NCI-H187 (cell line): ENCODE data around the gene NSUN2.

Experiments
- DNase-seq, 2 experiments: peaks; one replicate each; lab custom pipeline; 2025; lab: John Stamatoyannopoulos, UW

NSUN2 gene

DNA sequence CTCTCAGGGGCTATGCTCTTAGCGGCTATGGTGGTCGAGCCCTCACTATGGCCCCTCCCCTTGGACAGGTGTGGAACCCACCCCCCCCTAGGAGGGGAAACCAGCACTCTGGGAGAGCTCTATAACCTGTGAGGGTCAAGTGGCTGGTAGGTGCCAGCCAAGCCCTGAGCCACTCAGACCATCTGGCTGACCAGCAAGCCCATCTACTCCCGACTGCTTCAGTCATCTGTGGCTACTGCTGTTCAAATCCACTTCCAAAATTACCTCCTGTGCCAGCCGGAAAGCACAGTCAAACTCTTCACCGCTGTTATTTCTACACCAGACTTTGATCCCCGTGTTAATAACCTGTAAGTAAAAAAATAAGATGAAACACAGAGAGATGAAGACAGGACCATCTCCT is 28.5 kb downstream of the NSUN2 start:
- no peak for DNase-seq

DNA sequence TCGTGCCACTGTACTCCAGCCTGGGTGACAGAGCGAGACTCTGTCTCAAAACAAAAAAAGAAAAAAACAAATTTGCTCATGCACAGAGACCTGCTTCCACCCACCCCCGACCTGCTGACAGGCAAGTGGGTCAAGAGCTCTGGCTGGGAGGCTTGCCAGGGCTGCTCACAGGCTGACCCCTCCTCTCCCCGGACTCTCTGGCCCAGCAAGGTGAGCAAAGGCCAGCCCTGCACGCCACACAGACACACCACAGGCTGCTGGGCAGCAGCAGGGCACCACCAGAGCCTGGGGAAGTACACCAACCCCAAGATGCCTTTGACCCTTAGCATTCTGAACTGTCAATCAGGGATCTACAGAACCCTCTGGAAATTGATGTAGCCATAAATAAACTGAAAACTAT is 29.2 kb downstream of the NSUN2 start:
- no peak for DNase-seq

DNA sequence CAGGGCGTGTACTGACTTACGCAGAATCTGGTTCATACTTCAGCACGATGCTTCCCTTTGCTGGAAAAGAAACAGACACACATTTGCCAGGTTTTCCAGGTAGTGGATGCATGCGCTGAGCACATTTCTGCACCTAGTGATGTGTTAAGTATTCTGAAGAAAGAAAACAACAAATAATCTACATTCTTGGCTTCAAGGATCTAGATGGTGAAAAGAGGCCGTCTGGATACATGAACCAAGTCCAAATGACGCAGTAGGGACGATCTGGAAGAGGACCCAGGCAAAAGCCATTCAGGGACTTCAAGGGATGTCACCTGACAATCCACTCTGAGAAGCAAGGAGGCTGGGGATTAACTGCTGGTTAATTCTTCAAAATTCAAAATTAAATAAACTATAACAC is 30.4 kb downstream of the NSUN2 start:
- no peak for DNase-seq

DNA sequence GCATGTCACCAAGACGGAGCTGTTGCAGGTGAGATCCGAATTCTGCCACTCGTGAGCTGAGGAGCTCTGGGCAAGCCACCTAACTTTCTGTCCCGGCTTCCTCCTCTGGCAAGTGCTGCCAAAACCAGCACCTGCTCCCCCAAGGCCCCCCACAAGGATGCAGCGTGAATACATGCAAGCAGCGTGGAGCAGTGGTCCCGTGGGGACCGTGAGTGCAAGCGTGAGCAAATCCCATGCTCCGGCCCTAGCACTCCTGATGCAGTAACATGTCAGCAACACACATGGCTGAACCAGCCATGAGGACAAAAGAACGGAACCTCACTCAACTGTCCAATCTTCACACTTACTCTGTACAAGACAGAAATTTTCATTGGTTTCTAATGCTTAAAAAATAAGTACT is 31.0 kb downstream of the NSUN2 start:
- no peak for DNase-seq

DNA sequence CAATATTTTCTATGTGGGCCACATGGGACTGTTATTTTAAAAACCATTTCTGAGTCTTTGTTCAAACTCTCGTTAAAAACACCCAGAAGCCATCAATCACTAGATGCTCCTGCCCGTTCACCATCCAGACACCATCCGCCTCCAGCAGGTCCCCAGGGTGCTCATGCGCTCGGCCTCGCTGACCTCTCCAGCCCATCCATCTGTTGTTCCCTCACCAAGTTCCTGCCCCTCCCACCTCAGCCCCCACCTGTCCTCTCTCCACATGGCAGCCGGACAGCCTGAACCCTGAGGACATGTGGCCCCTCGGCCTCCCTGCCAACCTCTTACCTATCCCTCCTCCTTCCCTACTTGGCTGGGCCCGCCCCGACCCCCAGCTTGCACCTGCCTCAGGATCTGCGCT is 31.6 kb downstream of the NSUN2 start:
- no peak for DNase-seq

DNA sequence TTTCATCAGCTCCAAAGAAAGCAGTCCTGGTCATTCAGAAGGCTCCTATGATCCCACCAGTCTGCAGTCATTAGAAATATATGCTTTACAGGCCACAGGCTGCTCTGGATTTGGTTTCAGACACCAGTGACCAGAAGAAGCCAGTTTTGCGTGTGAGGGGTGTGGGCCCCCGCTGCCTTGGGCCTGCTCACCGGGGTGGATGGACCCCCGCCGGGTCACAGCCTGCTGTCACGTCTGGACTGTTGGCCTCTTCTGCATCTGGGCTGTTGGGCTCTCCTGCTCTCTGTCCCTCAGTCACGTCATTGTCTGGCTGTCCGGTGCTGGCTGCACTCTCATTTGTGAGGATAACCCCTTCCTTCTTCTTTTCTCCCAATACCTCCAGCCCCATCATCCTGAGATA is 33.1 kb downstream of the NSUN2 start:
- no peak for DNase-seq

DNA sequence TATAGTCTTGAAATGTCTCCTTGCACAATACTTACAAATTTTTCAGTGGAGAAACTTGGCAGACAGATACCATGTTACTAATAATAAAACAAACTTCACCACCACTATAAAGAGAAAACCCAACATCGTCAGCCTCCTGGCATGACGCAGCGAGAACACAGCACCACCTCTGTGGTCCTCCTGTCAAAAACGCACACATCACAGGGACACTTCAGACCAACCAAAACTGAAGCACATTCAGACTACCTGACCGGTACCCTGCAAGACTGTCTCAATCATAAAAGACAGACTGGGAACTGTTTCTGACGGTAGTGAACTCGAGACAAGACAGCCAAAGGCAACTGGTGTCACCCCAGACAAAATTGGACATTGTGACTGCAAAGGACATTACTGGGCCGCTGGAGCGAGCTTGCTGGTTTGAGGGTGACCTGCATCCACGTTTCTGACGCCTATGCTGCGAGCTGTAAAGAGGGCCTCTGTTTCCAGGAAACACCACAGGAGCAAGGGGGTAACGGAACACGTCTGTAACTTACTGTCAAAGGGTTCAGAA is 34.4 kb downstream of the NSUN2 start:
- no peak for DNase-seq

DNA sequence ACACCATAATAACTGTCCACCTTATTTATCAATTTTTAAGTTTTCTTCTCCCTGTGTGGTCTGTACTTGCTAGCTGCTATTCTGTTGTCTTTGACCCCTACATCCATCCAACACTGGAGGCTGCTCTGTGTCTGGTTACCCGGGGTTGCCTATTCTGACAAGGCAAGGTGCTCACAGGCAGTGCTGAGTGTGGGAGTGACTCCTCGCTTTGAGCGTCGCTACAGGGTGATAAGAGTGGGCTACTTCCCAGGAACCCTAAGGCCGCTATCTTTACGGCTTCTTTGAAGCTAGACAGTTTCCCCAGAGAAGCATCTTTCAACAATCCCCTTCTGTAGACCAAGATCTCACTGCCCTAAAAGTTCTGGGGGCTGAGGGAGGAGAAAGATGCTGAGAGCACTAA is 35.3 kb downstream of the NSUN2 start:
- DNase-seq: no peak

DNA sequence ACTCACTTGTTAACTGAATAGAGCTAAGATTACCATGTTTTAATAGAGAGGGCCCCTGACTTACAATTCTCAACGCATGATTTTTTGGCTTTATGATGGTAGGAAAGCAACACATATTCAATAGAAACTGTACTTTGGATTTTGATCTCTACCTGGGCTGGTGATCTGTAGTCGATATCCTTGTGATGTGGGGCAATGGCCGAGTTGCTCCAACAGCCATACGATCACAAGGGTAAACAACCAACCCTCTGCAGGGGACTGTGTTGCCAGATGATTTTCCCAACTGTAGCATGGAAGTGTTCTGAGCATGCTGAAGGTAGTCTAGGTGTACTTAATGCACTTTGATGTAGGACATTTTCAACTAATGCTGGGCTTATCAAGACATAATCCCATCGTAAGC is 36.5 kb downstream of the NSUN2 start:
- no peak for DNase-seq

DNA sequence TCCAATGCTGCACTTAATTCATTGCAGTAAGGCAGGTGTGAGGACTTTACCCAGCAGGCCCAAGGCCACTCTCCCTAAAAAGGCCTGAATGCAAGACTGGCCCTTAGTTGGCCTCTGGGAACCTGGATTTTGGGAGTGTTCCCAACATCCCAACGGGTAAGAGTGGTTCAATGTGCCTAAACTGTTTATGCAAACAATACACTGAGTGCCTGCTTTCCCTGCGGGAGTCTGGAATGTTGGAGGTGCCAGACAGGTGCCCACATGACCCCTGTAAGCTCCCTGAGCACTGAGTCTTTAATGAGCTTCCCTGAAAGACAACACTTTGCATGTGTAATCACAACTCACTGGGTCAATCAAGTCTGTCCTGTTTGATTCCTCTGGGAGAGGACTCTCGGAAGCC is 37.4 kb downstream of the NSUN2 start:
- no peak for DNase-seq

DNA sequence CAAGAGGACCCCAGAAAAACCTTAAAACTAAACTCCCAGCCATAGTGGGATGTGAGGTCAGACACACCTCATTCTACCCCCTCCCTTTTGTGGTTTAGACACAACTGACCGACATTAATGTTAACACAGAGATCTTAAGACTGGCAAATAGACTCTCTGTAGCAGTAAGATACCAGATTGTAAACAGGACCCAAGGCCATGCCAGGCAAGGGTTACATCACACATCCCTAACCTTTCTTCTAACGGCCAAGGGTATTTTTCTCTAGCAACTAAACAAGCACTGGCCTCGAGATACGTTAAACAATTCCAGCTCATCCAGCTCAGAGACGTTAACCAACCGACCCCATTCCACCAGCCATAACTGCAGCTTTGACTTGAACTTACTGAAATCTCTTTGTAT is 38.8 kb downstream of the NSUN2 start:
- no peak for DNase-seq

DNA sequence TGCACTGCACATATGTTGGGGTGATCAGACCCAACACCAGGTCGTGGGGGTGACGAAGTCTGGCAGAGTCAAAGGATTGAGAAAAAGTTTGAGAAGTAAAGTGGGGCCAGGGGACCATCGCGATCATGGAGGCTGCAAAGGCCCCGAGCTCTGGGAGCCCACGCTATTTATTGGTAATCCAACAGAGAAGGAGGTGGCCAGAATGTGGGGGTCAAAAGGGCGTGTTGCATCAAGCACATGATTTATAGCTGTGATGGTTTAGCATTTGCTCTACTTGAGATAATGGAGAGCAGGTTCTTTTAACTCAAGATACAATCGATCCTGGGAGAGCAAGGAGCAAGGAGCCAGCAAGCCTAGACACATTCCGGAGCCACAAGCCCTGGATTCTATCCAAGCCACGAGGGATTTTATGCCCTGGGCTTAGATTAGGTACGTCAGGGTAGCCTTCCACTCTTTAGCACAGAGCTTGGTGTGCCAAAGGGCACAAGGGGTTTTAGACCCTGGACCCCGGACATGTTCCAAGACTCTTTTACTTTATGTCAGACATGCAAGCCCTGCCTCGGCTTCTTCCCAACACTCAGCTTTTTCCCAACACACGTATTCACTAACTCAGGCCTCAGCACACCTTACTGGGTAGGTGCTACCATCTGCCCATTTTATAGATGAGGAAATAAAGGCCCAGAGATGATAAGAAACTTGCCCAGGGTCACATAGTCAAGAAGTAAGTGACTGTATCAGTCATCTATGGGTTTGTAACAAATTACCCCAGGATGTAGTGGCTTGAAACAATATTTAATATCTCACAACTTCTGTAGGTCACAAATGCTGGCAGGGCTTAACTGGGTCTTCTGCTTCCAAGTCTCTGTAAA is 39.5 kb downstream of the NSUN2 start:
- DNase-seq: no peak

DNA sequence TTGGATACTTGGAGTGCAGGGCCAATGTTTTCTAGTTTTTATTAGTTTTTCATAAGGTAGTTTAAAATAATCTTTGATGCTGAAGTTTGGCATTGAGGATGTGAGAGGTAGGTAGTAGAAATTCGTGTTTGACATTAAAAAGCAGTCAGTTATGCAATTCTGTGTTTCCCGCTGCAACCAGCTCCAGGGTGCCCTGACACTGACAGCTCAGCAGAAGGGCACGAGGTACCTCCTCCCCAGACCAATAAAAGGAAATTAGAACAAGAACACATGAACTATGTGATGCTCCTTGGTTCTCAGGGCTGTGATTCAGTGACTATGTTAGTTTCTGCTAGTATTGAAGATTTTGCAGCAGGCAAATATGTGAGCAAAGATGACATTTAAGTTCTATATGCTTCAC is 40.2 kb downstream of the NSUN2 start:
- DNase-seq: no peak

DNA sequence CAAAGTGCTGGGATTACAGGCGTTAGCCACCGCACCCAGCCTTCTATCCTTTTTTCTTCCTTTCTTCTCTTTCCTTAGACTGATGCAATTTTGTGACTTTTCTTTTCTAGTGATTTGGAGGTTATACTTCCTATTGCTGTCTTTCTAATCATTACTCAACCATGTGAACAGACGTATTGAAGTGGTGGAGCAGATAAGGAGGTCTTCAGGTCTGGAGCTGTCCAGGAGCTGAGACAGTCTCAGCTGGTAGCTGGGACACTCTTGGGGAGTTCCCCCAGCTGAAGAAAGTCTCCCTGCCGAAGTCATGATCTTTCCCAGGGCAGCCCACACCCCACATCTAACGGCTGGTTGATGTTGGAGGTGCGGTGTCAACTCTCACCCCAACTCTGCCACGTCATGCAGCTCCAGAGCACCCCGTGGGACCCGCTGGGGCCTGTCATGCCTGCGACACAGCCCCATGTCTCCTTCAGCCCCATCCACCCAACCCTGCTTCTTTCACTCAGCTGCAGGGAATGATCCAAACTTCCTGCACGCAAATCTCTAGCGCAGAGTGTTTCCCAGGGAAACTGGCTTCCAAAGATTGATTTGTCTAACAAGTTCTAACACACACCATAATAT is 41.1 kb downstream of the NSUN2 start:
- no peak for DNase-seq

DNA sequence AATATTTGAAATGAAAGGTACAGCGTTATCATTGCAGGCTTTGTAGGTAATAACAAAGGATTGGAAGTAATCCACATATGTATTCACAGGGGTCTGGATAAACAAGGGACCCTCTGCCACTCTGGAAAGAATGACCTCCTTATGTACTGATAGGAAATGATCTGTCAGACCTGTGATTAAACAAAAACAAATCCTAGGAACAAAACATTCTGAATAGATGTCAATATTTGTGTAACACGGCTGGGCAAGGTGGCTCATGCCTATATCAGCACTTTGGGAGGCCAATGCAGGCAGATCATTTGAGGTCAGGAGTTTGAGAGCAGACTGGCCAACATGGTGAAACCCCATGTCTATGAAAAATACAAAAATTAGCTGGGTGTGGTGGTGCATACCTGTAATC is 42.3 kb downstream of the NSUN2 start:
- DNase-seq: no peak

DNA sequence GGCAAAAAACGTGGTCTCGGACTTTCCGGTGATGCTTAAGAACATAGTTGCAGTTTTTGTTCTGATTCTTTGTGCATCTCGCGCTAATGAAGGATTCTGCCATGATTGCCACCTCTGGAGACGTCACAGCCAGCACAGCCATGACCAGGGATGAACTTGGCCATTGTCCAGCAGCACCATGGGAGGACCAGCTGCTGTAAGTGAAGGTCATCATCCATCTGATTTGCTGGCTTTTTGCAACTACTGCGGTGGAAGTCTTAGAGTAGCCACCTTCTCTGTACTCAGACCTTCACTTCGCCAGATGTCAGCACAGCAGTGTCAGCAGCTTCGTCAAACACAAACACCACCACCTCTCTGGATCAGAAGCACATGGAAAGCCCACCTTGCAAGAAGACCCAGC is 45.7 kb downstream of the NSUN2 start:
- no peak for DNase-seq

DNA sequence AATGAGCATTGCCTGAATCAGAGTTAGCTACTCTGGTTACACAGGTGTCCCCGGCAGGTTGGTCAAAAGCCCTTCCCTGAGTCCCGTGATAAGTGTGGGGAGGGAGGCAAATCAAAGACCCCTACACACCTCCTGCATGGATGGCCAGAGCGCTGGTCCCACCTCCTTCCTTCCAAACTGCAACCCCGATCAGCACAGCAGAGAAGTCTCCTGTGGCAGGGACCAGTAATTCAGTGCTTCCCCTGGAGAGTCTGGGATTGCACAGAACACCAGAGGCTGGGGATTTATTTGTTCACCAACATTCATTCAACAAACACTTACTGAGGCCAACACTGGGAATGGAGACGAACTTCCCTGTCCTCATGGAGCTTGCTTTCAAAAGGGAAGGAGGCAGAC is 46.2 kb downstream of the NSUN2 start:
- DNase-seq: no peak

DNA sequence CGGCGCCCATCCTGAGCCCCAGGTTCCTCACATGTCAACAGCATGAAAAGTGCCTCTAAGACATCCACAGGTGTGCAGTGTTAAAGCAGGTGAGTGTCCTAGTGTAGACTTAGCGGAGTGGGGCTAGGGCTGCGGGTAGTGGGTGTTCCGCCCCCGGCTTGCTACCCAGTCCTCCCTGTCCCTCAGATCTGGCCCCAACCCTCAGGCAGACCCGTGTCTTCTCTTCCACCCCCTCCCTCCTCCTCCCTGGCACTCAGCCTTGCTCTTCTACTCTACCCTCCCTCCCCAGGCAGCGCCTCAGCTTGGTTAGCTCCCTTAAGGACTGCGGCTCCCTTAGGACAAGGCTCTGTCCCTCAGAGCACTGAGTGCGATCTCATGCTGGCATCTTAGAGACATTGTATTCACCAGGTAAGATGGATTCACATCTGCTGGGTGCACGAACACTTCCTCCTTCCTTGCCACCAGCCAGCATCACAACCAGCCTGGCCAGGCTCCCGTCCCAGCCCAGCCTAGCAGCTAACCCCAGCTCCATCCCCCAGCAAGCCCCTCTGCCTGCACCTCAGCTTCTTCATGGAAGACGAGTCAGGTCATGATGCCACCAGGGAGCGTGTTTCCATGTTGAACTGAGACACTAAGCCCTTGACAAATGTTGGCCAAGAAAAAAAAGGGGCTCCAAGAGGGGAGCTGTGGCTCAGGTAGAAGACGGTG is 46.8 kb downstream of the NSUN2 start:
- DNase-seq: no peak

DNA sequence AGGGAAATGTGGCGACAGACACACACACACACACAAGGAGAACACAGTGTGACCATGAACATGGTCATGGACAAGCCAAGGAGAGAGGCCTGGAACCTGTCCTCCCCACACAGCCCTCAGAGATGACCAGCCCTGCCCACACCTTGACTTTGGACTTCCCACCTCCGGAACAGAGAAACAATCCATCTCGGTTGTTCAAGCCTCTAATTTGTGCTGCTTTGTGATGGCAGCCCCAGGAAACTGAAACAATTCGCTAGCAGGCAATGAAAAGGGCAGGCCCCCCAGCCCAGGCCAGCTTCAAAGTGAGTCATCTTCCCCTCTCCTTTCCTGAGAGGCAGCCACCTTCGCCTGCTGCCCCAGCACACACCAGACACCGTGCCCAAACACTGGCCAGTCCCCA is 47.7 kb downstream of the NSUN2 start:
- DNase-seq: no peak

DNA sequence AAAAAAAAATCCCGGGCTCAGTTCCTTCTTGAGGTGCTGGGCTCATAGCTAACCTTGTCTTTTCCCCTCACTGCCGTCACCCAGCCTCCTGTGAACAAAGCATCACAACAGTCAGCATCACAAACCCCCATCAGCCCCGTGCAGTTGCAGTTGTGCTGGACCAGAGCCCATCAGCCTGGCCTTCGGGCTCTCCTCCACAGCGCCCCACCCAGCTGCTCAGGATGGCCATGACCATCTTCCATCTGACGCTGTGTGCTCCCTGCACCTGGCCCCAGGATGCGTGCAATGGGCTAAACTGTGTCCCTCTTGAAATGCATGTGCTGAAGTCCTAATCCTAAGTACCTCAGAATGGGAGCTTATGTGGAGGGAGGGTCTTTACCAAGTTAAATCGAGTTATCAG is 48.1 kb downstream of the NSUN2 start:
- no peak for DNase-seq

DNA sequence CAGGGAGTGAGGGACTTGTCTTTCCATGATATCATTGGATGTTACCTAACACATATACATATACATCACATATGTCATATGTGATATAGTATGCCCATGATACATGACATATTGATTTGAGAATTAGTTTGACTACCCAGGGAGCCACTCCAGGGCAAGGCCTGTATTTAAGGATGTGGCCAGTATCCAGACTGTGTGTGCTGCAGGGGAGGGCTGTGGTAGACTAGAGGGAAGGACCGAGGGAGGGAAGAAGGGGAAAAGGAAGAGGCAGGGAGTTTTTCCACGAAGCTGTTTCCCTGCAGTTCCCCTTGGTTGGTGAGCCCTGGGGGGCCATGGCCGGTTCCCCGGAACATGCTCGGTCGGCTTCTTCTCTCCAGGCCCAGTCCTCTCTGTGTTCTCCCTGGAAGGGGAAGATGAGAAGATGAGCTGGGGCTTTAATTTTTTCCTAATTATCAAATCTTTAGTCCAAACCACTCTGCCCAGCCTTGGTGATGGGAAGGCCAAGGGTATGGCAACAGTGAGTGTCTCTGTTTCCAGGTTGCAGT is 48.7 kb downstream of the NSUN2 start:
- no peak for DNase-seq

DNA sequence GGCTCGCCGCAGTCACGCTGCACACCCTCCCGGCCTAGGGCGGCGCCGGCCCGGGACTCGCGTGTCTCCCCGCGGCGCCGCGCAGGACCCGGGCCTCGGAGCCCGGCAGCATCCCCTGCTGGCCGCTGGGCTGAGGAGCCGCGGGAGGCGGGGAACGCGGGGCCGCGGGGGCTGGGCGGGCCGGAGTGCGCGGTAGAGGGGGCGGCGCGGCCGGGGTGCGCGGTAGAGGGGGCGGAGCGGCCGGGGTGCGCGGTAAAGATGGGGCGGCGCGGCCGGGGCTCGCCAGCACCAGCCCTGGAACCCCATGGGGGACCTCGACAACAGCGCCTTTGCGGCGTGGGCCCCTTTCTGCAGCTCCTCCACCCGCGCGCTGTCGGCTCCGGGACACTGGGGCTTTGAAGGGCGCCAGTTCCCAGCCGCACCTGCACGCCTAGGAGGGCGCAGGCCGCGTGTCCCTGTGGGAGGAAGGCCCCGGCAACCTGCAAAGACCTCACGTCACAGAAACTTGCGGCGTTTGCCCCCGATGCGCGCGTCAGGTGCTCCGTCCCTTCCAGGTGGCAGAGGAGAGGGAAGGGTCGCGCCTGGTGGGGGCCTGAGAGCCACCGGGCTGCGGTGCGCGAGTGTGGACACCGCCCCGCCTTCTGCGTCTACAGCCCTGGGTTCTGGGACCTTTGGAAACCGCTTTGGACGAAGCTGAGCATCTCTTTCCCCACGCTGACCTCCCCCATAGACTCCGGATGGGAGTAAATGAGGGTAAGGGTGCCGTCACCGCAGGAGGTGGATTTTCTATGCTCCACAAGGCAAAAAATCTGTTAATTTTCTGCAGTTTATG is 49.6 kb downstream of the NSUN2 start:
- no peak for DNase-seq
